GM12874 (cell line): ENCODE measurements around the gene ATP13A2.

Experiments used
- CTCF ChIP-seq: IDR thresholded peaks from 2 replicates; pipeline ENCODE4 v1.5.1; 2011; ENCODE audit warnings: low read depth, mild to moderate bottlenecking, control low read depth, low read length, moderate library complexity; ENCODE audit not compliant: insufficient read depth

ATP13A2 gene

DNA sequence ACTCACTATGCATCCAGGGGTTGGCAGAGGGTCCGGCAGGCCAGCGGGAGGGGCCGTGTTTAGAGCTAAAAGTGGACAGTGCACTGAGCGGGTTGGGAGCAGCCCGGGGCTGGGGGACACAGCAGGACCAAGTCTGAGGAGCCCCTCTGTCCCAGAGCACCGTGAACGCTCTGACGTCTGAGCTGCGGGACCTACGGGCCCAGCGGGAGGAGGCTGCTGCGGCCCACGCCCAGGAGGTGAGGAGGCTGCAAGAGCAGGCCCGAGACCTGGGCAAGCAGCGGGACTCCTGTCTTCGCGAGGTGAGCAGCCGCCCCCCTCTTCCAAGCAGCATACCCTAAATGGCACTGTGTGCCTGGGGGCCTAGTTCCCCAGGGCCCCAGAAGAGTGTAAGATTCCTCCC lies 57.1 kb downstream of the ATP13A2 start:
- no peak for TF ChIP-seq CTCF

DNA sequence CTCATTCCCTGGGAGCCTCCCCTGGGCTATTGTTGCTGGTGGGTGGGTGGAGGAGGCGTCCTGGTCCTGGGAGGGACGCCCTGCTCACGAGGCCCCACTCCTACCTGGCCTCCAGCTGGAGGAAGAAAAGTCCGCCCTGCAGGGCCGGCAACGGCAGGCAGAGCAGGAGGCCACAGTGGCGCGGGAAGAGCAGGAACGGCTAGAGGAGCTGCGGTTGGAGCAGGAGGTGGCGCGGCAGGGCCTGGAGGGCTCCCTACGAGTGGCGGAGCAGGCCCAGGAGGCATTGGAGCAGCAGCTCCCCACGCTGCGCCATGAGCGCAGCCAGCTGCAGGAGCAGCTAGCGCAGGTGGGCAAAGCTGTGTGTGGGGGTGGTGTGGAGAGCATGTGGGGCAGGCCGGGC lies 65.1 kb downstream of the ATP13A2 start:
- no peak for TF ChIP-seq CTCF

GRCh38 chr1:16944038-16944437 lies 67.7 kb downstream of the ATP13A2 start:
- no peak for TF ChIP-seq CTCF

DNA sequence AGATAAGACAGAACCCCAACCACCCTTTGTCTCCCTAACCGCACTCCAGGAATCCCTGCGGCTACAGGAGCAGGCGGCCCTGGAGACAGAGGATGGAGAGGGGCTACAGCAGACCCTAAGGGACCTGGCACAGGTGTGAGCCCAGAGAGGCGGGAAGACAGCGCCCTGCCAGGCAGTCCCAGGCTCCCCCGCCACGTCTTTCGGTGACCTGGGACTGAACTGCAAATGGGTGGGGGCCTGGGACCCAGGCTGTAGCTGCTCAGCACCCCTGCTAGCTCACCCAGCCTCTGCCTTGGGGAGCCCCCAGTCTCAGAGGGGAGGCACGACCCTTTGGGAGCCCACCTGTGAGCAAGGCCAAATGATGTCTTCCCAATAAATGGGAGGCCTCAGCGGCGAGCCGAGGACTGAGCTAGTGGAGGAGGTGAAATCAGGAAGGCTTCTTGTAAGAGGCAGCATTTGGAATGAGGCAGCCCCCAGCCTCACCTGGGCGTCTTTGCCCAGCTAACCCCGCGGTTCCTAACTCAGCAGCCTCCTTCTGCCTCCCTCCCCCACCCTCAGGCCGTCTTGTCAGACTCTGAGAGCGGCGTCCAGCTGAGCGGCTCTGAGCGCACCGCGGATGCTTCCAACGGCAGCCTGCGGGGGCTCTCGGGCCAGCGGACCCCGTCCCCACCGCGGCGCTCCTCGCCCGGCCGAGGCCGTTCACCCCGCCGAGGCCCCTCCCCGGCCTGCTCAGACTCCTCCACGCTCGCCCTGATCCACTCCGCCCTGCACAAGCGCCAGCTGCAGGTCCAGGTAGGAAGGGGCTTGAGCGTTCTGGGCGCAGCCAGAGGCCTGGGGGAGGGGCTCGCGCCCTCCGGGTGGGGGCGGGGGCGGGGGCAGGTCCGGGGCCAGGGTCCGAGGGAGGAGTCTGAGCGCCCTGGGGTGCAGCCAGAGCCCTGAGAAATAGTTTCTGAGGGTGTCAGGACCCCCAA lies 73.1 kb downstream of the ATP13A2 start:
- TF ChIP-seq CTCF: no peak
